Measurements from ENCODE around the gene PRSS21.

PRSS21 gene

GRCh38 chr16:2808181-2808580, 8.9 kb upstream of the PRSS21 start:
- DNase-seq, result no peak

GRCh38 chr16:2809149-2809760, 7.8 kb upstream of the PRSS21 start:
- DNase-seq, result no peak

- DNase-seq, result no peak
Measured at GRCh38 chr16:2810651-2811050, 6.4 kb upstream of the PRSS21 start.

GRCh38 chr16:2811703-2812471, 5.2 kb upstream of the PRSS21 start:
- DNase-seq, result no peak

DNA sequence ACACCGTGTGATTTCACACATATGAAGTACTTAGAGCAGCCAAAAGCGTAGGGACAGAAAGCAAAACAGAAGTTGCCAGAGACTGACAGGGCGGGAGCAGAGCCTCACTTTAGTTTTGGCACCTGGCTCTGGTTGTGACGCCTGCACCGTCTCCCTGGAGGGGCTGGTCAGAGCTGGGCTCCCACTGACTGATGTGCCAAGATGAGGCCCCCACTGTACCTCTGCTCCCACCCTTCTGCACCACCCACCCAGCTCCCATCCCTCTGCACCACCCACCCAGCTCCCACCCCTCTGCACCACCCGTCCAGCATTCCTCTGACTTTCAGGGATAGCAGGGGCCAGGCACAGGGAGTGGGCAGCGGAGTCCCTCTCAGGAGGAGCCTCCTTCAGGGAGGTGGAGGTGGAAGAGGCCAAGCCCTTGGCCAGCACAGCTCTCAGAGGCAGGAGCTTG, 3.2 kb upstream of the PRSS21 start:
- no peak for DNase-seq

DNA sequence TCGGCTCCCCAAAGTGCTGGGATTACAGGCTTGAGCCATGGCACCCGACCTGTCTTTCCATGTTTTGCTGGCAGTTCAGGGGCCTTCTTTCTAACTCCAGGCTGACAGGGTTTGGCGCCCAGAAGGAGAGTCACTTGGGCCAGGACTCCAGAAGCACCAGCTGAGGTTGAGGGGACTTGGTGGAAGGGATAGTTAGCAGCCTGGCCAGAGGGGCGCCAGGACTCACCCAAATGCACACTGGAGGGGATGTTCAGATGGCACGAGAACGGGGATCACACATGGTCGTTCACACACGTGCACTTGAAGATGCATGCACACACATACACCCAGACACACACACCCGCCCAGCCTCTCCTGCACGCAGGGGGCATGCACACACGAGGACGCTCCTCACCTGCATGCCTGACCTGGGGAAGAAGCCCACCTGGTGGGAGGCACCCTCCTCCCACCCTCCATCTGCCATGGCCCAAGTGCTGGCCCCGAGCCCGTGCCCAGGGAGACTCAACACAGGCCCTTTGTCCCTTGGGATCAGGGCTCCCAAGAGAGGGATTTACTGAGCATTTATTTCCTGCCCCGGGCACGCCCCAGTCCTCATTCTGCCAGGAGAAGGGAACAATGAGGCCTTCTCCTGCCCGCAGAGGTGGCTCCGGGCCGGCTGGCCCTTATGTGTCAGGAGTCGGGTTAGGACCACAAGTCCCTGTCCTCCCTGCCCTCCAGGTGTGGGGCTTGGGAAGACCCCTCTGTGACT, 2.3 kb upstream of the PRSS21 start:
- no peak for DNase-seq

GRCh38 chr16:2815299-2815771, 1.7 kb upstream of the PRSS21 start:
- no peak for DNase-seq

- DNase-seq, result peak in 1 of 6 experiments; percentile 40
Measured at GRCh38 chr16:2817340-2818271, 569 bp downstream of the PRSS21 start.

DNA sequence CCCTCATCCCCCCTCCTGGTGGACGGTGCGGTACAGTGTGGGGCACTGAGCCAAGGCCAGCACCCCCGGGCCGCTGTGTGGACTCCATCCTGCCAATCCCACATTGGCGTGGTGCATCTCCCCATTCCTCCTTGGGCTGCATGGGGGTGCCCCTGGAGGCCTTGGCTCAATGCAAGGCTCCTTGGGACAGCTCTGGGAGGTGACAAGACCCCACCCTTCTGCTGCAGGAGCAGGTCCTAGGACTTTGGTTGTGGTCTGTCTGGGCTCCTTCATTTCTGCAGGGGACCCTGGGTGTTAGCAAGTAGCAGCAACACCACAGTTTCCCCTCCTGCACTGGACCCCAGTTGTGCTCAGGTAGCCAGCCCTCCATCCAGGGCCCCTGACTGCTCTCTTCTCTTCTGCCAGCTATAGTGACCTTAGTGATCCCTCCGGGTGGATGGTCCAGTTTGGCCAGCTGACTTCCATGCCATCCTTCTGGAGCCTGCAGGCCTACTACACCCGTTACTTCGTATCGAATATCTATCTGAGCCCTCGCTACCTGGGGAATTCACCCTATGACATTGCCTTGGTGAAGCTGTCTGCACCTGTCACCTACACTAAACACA, 1.3 kb downstream of the PRSS21 start:
- no peak for DNase-seq

DNA sequence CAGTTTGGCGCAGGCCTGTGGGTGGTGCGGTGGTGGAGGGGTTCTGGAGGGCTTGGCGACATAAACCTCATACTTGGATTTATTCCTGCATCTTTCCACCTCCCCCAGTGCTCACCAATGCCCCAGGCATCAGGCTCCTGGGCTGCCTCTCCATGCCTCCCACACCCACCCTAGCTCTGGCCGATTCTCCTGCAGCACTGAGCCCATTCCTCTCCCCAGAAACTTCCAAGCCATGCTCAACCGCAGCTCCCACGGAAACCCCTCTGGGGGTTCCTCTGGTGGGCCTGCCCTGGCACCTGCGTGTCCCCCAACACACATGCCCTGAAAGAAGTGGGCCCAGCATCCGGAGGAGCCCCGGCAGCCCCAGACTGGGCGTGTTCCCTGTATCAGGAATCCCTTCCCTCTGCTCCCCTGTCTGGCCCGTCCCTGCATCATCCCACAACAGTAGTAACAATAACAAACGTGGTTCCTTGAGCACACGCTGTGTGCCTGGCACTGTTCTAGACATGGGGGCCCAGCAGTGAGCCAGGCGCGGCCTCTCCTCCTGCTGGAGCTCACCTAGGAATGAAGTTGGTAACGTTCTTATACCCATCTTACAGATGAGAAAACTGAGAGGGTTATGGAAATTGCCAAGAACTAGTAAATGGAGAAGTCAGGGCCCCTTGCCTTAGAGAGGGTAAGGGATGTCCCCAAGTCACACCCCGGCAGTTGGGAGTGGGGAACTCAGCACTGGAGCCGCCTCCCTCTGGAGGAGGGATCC, 2.3 kb downstream of the PRSS21 start:
- no peak for DNase-seq

DNA sequence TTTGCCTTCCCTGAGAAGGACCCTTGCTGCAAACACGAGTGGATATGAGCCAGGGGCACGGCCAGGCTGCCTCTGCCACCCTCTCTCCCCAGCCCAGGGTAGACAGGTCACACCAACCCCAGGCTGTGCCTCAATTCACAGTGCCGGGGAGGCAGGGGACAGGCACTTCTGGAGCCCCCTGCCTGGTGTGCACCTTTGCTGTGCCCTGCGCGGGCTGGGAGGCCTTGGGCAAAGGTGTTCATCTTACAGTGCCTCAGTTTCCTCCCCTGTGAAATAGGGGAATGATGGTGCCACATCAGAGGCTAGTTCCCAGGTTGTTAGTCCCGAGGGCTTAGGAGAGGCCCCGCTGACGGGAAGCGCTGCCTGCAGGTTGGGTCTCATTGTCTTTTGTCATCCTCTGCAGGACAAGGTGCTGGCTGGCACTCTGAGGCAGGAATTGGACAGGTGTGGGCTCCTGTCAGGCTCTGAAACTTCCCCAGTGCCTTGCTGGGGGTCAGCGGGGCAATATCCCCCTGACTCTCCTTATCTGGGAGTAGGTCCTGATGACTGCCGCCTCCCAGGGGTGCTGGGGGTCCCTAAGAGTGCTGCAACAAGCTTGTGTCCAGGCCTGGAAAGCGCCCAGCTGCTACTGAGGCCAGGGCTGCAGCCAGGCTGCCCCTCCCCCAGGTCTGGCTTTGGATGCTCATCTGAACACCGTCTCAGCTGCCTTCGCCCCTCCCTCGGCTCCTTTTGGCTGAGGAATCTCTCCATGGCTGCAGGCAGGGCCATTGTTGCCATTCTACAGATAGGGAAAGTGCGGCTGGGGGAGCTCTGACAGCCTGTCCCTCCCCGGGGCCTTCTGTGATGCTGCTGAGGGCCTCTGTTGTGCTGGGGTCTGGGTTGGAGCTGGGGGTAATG, 3.1 kb downstream of the PRSS21 start:
- DNase-seq, result no peak

GRCh38 chr16:2820836-2821486, 3.9 kb downstream of the PRSS21 start:
- DNase-seq, result no peak

DNA sequence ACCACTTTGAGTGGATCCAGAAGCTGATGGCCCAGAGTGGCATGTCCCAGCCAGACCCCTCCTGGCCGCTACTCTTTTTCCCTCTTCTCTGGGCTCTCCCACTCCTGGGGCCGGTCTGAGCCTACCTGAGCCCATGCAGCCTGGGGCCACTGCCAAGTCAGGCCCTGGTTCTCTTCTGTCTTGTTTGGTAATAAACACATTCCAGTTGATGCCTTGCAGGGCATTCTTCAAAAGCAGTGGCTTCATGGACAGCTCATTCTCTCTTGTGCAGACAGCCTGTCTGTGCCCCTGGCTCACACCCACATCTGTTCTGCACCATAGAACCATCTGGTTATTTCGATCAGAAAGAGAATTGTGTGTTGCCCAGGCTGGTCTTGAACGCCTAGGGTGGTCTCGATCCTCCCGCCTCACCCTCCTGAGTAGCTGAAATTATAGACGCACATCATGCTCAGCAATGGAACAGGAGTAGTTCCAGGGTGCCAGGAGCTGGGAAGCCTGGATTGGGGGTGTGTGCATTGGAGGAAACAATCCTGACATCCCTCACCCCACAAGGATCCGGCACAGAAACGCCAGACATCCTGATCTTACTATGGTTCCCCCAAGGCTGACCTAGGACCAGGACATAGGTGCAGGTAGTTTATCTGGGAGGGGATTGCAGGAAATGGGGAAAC, 4.6 kb downstream of the PRSS21 start:
- DNase-seq, result no peak

GRCh38 chr16:2822158-2822495, 5.1 kb downstream of the PRSS21 start:
- no peak for DNase-seq

DNA sequence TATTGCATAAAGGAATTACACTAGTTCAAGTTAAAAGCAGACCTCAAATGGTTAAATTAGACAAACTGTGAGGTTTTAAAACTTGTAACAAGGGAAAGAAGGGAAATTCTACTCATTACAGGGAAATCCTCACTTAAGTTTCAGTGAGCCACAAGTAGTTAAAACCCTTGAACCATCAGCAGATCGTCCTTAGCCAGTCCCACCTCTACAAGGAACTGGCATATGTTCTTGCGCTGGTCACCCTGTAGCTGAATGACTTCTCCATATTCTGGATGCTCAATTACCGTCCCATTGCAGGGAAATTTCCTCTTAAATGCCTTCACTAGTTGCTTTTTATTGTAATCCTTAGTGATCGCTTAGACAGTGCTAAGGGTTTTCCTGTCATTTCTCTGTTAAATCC, 5.5 kb downstream of the PRSS21 start:
- no peak for DNase-seq

- no peak for DNase-seq
Measured at GRCh38 chr16:2824626-2825025, 7.6 kb downstream of the PRSS21 start.

DNA sequence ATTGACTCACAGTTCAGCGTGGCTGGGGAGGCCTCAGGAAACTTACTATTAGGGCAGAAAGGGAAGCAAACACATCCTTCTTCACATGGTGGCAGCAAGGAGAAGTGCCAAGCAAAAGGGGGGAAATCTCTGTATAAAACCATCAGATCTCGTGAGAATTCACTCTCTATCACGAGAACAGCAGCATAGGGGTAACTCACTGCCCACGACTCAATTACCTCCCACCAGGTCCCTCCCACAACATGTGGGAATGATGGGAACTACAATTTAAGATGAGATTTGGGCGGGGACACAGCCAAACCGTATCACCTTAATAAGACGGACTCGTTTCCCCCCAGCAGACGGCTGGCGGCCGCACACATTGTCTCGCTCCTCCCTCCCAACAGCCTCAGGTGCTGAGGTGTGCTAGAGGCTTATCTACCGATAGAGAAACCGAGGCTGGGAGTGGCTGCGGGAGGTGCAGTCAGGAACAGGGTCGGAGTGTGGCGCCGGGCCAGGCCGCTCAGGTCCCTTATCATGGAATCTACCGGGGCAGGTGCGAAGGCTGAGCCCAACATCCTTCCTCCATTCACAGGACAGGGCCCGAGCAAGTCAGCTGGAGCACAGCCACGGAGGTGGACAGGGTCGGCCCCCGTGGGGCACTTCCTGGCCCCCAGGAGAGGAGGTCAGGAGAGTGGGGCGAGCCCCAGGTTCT, 8.2 kb downstream of the PRSS21 start:
- no peak for DNase-seq

DNA sequence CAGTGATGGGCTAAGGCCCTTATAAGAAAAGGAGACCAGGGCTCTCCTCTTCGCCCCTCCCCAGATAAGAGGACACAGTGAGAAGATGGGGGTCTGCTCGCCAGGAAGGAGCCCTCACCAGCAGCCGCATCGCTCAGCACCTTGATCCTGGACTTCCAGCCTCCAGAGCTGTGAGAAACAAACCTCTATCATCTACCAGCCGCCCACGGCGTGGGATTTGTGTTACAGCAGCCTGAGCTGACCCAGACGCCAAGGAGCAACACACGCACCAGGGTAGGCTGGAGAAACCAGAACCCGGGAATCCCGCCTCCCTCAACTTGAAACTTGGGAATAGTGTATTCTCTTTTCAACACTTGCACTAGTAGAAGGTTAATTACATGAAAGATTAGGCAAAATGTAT, 8.9 kb downstream of the PRSS21 start:
- DNase-seq, result no peak

All from stimulated activated naive CD4-positive, alpha-beta T cell (primary cell).